Nephron progenitor cell (in vitro differentiated cells): ENCODE data around the gene PAX7.

Experiments
- DNase-seq: peaks from one replicate; pipeline ENCODE4 v3.0.0; 2021
- H3K27ac Mint-ChIP-seq: 2 replicates; pipeline ENCODE4 v1.8.0; 2021; ENCODE audit warnings: mild to moderate bottlenecking, moderate library complexity, mixed read lengths
- H3K27me3 Mint-ChIP-seq: 2 replicates; pipeline ENCODE4 v1.8.0; 2021; ENCODE audit warnings: mild to moderate bottlenecking, low read depth, mixed read lengths; ENCODE audit not compliant: poor library complexity
- H3K36me3 Mint-ChIP-seq: 2 replicates; pipeline ENCODE4 v1.8.0; 2021; ENCODE audit warnings: low read depth, mixed read lengths
- H3K4me1 Mint-ChIP-seq: 2 replicates; pipeline ENCODE4 v1.8.0; 2021; ENCODE audit warnings: mixed read lengths
- H3K4me3 Mint-ChIP-seq: 2 replicates; pipeline ENCODE4 v1.8.0; 2021; ENCODE audit warnings: mild to moderate bottlenecking, moderate library complexity, mixed read lengths
- H3K9me3 Mint-ChIP-seq: 2 replicates; pipeline ENCODE4 v1.8.0; 2021; ENCODE audit warnings: mild to moderate bottlenecking, moderate library complexity, mixed read lengths
- TF ChIP-seq, protein P1 (sequence below): fragments of 200-600 bp; sonication (generic); IDR thresholded peaks from 2 replicates; pipeline ENCODE4 v1.5.0; 2021; ENCODE audit warnings: antibody characterized with exemption

Gene PAX7

GRCh38 chr1:18726368-18726767 lies 95.7 kb downstream of the PAX7 start:
- H3K9me3 Mint-ChIP-seq = no peaks in the 10 kb centered on the region
- peaks cover 81% of the 10 kb centered on the region for H3K4me1 Mint-ChIP-seq
- H3K4me3 Mint-ChIP-seq = no peak overlapping the region
- TF ChIP-seq, protein P1, sequence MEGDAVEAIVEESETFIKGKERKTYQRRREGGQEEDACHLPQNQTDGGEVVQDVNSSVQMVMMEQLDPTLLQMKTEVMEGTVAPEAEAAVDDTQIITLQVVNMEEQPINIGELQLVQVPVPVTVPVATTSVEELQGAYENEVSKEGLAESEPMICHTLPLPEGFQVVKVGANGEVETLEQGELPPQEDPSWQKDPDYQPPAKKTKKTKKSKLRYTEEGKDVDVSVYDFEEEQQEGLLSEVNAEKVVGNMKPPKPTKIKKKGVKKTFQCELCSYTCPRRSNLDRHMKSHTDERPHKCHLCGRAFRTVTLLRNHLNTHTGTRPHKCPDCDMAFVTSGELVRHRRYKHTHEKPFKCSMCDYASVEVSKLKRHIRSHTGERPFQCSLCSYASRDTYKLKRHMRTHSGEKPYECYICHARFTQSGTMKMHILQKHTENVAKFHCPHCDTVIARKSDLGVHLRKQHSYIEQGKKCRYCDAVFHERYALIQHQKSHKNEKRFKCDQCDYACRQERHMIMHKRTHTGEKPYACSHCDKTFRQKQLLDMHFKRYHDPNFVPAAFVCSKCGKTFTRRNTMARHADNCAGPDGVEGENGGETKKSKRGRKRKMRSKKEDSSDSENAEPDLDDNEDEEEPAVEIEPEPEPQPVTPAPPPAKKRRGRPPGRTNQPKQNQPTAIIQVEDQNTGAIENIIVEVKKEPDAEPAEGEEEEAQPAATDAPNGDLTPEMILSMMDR = no peak
- H3K36me3 Mint-ChIP-seq = no peaks in the 10 kb centered on the region
- no peak overlapping the region for H3K27ac Mint-ChIP-seq
- H3K27me3 Mint-ChIP-seq = peaks cover 74% of the 10 kb centered on the region
- DNase-seq = no peak

- Mint-ChIP-seq H3K4me1 (peaks cover 74% of the 10 kb centered on the region), H3K9me3 (no peaks in the 10 kb centered on the region)
Observed at GRCh38 chr1:18727956-18728355, 97.3 kb downstream of the PAX7 start.

DNA sequence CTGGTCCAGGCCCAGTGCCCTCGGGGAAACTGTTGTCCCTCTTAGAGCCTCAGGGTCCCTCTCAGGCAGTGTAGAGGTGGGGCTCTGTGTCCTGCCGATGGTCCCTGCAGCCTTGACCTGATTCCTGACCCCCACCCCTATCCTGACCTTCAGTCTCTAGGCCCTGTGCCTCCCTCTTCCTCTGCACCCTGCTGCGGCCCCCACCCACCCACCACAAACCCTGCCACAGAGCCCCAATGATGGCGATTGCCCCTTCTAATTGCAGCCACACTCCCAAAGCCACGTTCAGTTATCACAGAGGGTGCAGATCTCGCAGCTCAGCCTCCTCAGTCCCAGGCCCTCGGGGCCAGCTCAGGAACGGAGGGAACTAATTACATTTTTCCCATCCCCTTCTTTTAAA lies 99.7 kb downstream of the PAX7 start:
- H3K27me3 Mint-ChIP-seq = peaks cover 62% of the 10 kb centered on the region
- TF ChIP-seq, protein P1 = no peak

More at GRCh38 chr1:18727956-18728355, 97.3 kb downstream of the PAX7 start:
- Mint-ChIP-seq H3K36me3 (no peaks in the 10 kb centered on the region), H3K27ac (no peak overlapping the region), H3K27me3 (peaks cover 67% of the 10 kb centered on the region), H3K4me3 (no peak overlapping the region)
- TF ChIP-seq, protein P1 = no peak
- no peak for DNase-seq

GRCh38 chr1:18731148-18731547 lies 100.5 kb downstream of the PAX7 start:
- TF ChIP-seq, protein P1 = no peak
- Mint-ChIP-seq H3K4me3 (no peak overlapping the region), H3K4me1 (peaks cover 57% of the 10 kb centered on the region), H3K36me3 (no peaks in the 10 kb centered on the region), H3K27ac (no peak overlapping the region), H3K9me3 (no peaks in the 10 kb centered on the region), H3K27me3 (peaks cover 58% of the 10 kb centered on the region)
- no peak for DNase-seq

More for the DNA sequence above, 99.7 kb downstream of the PAX7 start:
- Mint-ChIP-seq H3K27ac (no peak overlapping the region), H3K9me3 (no peaks in the 10 kb centered on the region), H3K36me3 (no peaks in the 10 kb centered on the region), H3K4me1 (peaks cover 65% of the 10 kb centered on the region), H3K4me3 (no peak overlapping the region)
- no peak for DNase-seq

DNA sequence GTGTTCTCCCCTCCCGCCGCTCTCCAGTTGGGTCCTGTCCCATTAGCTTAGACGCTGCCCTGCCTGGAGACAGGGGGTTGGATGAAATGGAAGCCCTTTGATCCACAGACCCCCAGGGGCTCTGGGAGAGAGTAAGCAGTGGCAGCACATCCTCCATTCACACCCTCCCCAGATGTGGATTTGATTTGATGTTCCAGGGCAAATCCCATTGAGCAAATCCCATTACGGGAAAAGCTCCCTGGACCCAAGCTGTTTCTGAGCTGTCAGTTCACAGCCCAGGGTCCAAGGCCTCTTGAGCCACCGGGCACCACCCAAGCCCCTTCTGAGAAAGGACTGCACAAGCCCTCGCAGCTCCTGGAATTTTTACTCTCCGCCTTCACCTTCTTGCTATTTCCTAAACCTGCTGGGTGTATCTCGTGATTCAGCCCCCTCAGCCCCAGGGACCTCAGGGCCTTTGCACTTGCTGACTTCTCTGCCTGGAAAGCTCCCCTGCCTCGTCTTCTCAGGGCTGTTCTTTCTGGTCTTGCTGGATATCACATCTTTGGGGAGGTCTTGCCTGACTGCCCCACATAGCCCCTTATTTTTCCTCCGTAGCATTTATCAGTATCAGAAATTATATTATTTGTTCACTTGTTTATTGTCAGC lies 101.1 kb downstream of the PAX7 start:
- H3K9me3 Mint-ChIP-seq = no peaks in the 10 kb centered on the region
- TF ChIP-seq, protein P1 = no peak
- no peak overlapping the region for H3K27ac Mint-ChIP-seq
- DNase-seq = no peak
- H3K36me3 Mint-ChIP-seq = no peaks in the 10 kb centered on the region
- peaks cover 51% of the 10 kb centered on the region for H3K4me1 Mint-ChIP-seq
- H3K4me3 Mint-ChIP-seq = no peak overlapping the region
- H3K27me3 Mint-ChIP-seq = peaks cover 53% of the 10 kb centered on the region

DNA sequence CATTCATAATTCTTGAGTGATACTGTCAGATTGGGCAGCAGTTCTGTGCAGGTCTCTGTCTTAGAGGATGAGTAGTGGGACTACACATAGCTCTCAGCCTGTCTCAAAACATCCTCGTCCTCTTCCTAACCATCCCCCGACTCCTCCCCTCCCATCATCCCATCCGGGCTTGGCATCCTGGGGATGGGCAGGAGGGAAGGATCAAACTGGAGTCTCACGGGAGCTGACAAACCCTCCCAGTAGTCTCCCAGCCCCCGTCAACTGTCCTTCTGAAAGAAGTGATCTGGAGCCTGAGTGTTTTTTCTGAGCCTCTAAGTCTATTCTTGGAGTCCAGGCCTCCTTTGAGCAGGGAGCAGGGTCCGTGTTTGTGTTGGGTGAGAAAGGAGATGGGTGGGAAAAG lies 102.0 kb downstream of the PAX7 start:
- no peaks in the 10 kb centered on the region for H3K36me3 Mint-ChIP-seq
- TF ChIP-seq, protein P1 = no peak
- H3K9me3 Mint-ChIP-seq = no peaks in the 10 kb centered on the region
- H3K4me3 Mint-ChIP-seq = no peak overlapping the region
- no peak for DNase-seq
- H3K27ac Mint-ChIP-seq = no peak overlapping the region
- peaks cover 43% of the 10 kb centered on the region for H3K4me1 Mint-ChIP-seq
- peaks cover 44% of the 10 kb centered on the region for H3K27me3 Mint-ChIP-seq
